Choroid plexus epithelial cell (primary cell): Measurements from ENCODE around the gene DOCK10.
A peak's percentile ranks its signal among the peaks of the same experiment; 100 is the strongest.

Source experiments
- DNase-seq: peaks from one replicate; pipeline ENCODE4 v3.0.0-alpha.2; 2010; ENCODE audit warnings: low read depth
- H3K4me3 ChIP-seq: 2 replicates; pipeline ENCODE4 v1.5.1; 2011; ENCODE audit warnings: low read depth, mild to moderate bottlenecking, control low read depth, low read length, moderate library complexity
- TF ChIP-seq, protein P1 (sequence below): conservative IDR thresholded peaks from 2 replicates; pipeline ENCODE4 v1.5.1; 2011; ENCODE audit warnings: low read depth, mild to moderate bottlenecking, control low read depth, inconsistent platforms, low read length, moderate library complexity

The DOCK10 gene

DNA sequence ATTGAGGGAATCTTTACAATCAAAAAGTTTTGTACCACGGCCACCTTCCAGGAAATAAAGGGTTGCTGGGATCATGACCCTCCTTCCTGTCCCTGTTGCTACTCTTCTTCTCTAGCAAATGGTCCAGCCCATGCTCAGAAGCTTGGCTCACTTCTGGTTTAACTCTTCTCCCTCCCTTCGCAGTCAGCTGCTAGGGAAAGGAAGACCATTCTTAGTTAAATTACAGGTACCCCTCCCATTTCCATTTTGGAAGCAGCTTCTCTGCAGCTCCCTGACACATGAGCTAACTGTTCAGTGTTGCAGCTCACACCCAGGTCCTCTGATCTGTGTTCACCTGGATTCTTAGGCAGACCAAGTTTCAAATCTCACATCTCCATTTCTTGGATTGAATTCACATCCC is 100.3 kb downstream of the DOCK10 start:
- DNase-seq, result no peak
- no peak overlapping the region for H3K4me3 ChIP-seq
- TF ChIP-seq, protein P1, sequence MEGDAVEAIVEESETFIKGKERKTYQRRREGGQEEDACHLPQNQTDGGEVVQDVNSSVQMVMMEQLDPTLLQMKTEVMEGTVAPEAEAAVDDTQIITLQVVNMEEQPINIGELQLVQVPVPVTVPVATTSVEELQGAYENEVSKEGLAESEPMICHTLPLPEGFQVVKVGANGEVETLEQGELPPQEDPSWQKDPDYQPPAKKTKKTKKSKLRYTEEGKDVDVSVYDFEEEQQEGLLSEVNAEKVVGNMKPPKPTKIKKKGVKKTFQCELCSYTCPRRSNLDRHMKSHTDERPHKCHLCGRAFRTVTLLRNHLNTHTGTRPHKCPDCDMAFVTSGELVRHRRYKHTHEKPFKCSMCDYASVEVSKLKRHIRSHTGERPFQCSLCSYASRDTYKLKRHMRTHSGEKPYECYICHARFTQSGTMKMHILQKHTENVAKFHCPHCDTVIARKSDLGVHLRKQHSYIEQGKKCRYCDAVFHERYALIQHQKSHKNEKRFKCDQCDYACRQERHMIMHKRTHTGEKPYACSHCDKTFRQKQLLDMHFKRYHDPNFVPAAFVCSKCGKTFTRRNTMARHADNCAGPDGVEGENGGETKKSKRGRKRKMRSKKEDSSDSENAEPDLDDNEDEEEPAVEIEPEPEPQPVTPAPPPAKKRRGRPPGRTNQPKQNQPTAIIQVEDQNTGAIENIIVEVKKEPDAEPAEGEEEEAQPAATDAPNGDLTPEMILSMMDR, result no peak

- DNase-seq, result no peak
- TF ChIP-seq, protein P1, result no peak
- H3K4me3 ChIP-seq, result no peak overlapping the region
These were observed 101.7 kb downstream of the DOCK10 start for GRCh38 chr2:224940618-224941017.

GRCh38 chr2:224938651-224939182 is 103.6 kb downstream of the DOCK10 start:
- peak; percentile 94 for DNase-seq
- TF ChIP-seq, protein P1, result no peak
- no peak overlapping the region for H3K4me3 ChIP-seq

DNA sequence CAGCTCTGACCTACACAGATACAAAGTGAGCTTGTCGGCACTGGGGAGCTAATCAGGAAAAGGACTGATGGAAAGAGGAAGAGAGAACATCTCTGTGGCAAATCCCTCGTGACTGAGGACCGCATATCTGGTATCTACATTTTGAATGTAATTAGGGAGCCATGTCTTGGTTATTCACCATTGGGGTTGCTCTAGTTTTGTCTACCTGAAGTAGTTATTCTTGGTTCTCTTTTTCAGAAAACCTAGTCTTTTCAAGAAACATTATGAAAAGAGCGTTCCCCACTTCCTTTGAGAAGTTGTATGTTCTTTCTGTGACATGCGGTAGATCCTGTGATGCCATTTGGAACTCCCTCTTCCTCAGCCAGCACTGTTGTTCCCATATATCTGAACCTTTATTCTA is 104.4 kb downstream of the DOCK10 start:
- DNase-seq, result no peak
- H3K4me3 ChIP-seq, result no peak overlapping the region
- TF ChIP-seq, protein P1, result no peak

DNA sequence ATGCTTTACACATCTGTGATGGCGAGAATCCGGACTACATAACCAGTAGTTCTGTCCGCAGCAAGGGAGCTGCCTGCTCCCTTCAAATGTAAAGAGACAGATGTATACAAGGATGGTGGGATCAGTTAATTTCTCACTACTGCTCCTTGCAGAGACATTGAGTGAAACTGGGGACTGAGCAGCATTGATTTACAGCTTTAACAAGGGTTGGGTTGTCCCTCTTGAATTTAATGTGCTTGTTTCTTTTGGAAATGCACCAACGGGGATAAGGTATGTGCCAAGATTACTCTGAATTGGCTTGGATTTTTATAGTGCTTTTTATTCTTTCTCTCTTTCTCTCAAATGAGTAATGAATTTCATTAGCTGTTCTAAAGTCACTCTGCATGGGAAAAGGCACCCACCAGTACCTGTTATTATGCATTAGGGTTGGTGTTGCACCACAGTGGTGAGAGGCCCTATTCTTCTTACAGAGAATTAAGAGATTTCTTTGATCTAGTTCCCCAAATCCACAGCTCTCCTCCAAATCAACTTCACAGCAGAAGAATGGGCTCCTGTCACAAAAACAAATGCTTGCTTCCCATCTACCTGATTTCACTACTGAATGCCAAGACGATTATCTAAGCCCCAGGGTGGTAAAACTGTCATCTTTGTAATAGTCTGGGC is 107.6 kb downstream of the DOCK10 start:
- TF ChIP-seq, protein P1, result no peak
- DNase-seq, result peak; percentile 43
- H3K4me3 ChIP-seq, result no peak overlapping the region

GRCh38 chr2:224933431-224933830 is 108.8 kb downstream of the DOCK10 start:
- TF ChIP-seq, protein P1, result no peak
- DNase-seq, result no peak

DNA sequence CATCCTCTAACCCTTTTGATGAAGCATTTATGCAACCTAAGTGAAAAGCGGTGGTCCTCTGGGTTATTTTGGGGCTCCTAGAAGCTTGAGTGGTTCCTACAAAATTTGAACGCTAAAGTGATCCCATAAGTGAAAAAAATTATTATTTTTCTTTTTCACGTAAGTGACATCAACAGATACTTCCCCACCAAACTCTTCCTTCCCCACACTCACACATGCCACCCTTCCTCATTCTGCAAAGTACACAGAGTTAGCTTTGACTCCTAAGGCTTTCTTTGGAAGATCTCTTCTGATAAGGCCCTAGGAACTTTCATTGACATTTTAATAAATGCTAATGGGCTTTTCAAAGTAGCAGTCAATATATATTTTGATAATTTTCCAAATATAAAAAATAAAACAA is 109.7 kb downstream of the DOCK10 start:
- TF ChIP-seq, protein P1, result no peak
- no peak overlapping the region for H3K4me3 ChIP-seq
- no peak for DNase-seq

More at GRCh38 chr2:224933431-224933830, 108.8 kb downstream of the DOCK10 start:
- no peak overlapping the region for H3K4me3 ChIP-seq
